BJ (cell line): ENCODE data around the gene CRTAC1. TPM values are rescaled to one million over a fixed set of nuclear protein-coding genes. Genes with fewer than 3 reads are reported as not detected.

Experiments
- CTCF ChIA-PET: fragments of 350-600 bp; formaldehyde crosslinking; extraction: SDS; loops from one replicate; lab custom pipeline; 2021; ENCODE audit warnings: antibody characterized with exemption, inconsistent platforms; lab: Yijun Ruan, JAX
- POLR2A ChIA-PET: fragments of 300-600 bp; sonication (Branson Sonifier 250); formaldehyde crosslinking; extraction: SDS; loops from one replicate; lab custom pipeline; 2021; ENCODE audit warnings: antibody characterized with exemption; lab: Charles Lee
- DNase-seq: peaks from one replicate; pipeline ENCODE4 v3.0.0-alpha.2; 2011; ENCODE audit warnings: low read depth
- H3K27me3 ChIP-seq: 2 replicates; pipeline ENCODE4 v1.6.0; 2011; ENCODE audit warnings: low read length; ENCODE audit not compliant: control insufficient read depth, insufficient read depth
- H3K36me3 ChIP-seq: 2 replicates; pipeline ENCODE4 v1.5.1; 2011; ENCODE audit warnings: low read length; ENCODE audit not compliant: control insufficient read depth, insufficient read depth
- H3K4me3 ChIP-seq: 2 replicates; pipeline ENCODE4 v1.5.1; 2011; ENCODE audit warnings: low read depth, mild to moderate bottlenecking, control low read depth, low read length
- CTCF ChIP-seq: IDR thresholded peaks from 2 replicates; pipeline ENCODE4 v1.5.1; 2011; ENCODE audit warnings: low read depth, mild to moderate bottlenecking, control low read depth, inconsistent platforms, low read length, moderate library complexity; ENCODE audit not compliant: insufficient read depth
- polyA minus RNA-seq: library from RNA; depleted of rRNA, polyadenylated mRNA; stranded (reverse); fragments of >200 nt; gene quantifications from 2 replicates; pipeline ENCODE4 v1.2.3, GENCODE V29; 2011; rRNA and poly(A)+ RNA removed
- polyA plus RNA-seq: library from polyadenylated mRNA; depleted of rRNA; stranded (reverse); fragments of >200 nt; gene quantifications from 2 replicates; pipeline ENCODE4 v1.2.3, GENCODE V29; 2011; rRNA removed

Gene CRTAC1
- polyA plus RNA-seq (not detected in 2 replicates), polyA minus RNA-seq (not detected in 2 replicates)

GRCh38 chr10:98030093-98030821, at the start of gene CRTAC1:
CRTAC1 (minus strand) TSS chr10:98030621; CDS start chr10:98030472, 149 bp downstream.
- no peak within 1 kb of the TSS for H3K4me3 ChIP-seq
- DNase-seq = no peak

GRCh38 chr10:98078774-98079173, 48.4 kb upstream of the CRTAC1 start:
- no peak for DNase-seq
- CTCF ChIA-PET = interaction anchor here (1.2 kb wide), 1 partner anchor 14 kb away, joined by 3 read pairs; no protein-coding TSS in a partner anchor
- no peak for TF ChIP-seq CTCF
- POLR2A ChIA-PET = no interaction called here
- Histone ChIP-seq H3K4me3 (no peak overlapping the region), H3K27me3 (peaks cover 1% of the 10 kb centered on the region; the same call in 1 of the 2 replicates), H3K36me3 (no peaks in the 10 kb centered on the region)

More at GRCh38 chr10:98030093-98030821, at the start of gene CRTAC1:
- Histone ChIP-seq H3K27me3 (peaks cover 38% of the 10 kb centered on the region), H3K36me3 (no peaks in the 10 kb centered on the region)
- CTCF ChIA-PET = interaction anchor here (0.8 to 3.5 kb wide), 2 partner anchors 12 to 17 kb away, joined by 3 to 30 read pairs; no protein-coding TSS in a partner anchor
- POLR2A ChIA-PET = no interaction called here
- TF ChIP-seq CTCF = no peak

GRCh38 chr10:98077223-98077622, 46.8 kb upstream of the CRTAC1 start:
- TF ChIP-seq CTCF = no peak
- no peak overlapping the region for H3K4me3 ChIP-seq
- H3K36me3 ChIP-seq = no peaks in the 10 kb centered on the region
- H3K27me3 ChIP-seq = peaks cover 1% of the 10 kb centered on the region; the same call in 1 of the 2 replicates
- ChIA-PET CTCF (no interaction called here), POLR2A (no interaction called here)
- DNase-seq = no peak

GRCh38 chr10:98076086-98076485, 45.7 kb upstream of the CRTAC1 start:
- no peak for DNase-seq
- Histone ChIP-seq H3K4me3 (no peak overlapping the region), H3K27me3 (no peaks in the 10 kb centered on the region), H3K36me3 (no peaks in the 10 kb centered on the region)
- ChIA-PET CTCF (interaction anchor here (2.5 kb wide), 1 partner anchor 30 kb away, joined by 10 read pairs; no protein-coding TSS in a partner anchor), POLR2A (no interaction called here)
- no peak for TF ChIP-seq CTCF

- Histone ChIP-seq H3K27me3 (no peaks in the 10 kb centered on the region), H3K36me3 (no peaks in the 10 kb centered on the region), H3K4me3 (no peak overlapping the region)
- no peak for TF ChIP-seq CTCF
- no peak for DNase-seq
- ChIA-PET CTCF (interaction anchor here (0.8 to 2.5 kb wide), 2 partner anchors 20 to 29 kb away, joined by 3 to 10 read pairs; no protein-coding TSS in a partner anchor), POLR2A (no interaction called here)
Observed at GRCh38 chr10:98074315-98074911, 44.0 kb upstream of the CRTAC1 start.
